HEK293 (cell line): Measurements from ENCODE around the gene UNCX.
"Not testable (repeated sequence)": the region's sequence is repeated elsewhere in the genome, so short reads cannot be mapped to it uniquely, and the experiment has no call there.

ENCODE experiments used
- CTCF ChIP-seq: fragments of 450-650 bp; formaldehyde crosslinking; IDR thresholded peaks from 2 replicates; pipeline ENCODE4 v1.5.1; 2016; ENCODE audit warnings: missing biosample characterization, missing genetic modification characterization
- ZNF19 ChIP-seq: fragments of 450-650 bp; formaldehyde crosslinking; IDR thresholded peaks from 2 replicates; pipeline ENCODE4; 2016; ENCODE audit warnings: missing biosample characterization, missing genetic modification characterization, low read depth
- ZNF423 ChIP-seq: fragments of 450-650 bp; formaldehyde crosslinking; IDR thresholded peaks from 2 replicates; pipeline ENCODE4 v1.5.1; 2016; ENCODE audit warnings: missing biosample characterization, missing genetic modification characterization
- ZNF639 ChIP-seq: fragments of 450-650 bp; formaldehyde crosslinking; IDR thresholded peaks from 2 replicates; pipeline ENCODE4 v1.5.1; 2016; ENCODE audit warnings: missing biosample characterization, missing genetic modification characterization

DNA sequence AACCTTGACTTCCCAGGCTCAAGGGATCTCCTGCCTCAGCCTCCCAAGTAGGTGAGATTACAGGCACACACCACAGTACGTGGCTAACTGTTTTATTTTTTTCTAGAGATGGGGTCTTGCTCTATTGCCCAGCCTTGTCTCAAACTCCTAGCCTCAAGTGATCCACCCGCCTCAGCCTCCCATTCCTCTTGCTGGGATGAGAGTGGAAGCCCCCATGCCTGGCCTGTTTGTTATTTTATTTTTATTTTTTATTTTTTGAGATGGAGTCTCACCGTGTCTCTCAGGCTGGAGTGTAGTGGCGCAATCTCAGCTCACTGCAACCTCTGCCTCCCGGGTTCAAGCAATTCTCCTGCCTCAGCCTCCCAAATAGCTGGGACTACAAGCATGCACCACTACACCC, 20.6 kb upstream of the UNCX start:
- not testable (repeated sequence) for TF ChIP-seq CTCF (tag by site-specific recombination); ZNF19 (tag by site-specific recombination); ZNF423; ZNF639 (tag by site-specific recombination)
